NK-92 treated with Interleukin-12 subunit alpha and Interleukin-12 subunit beta, amount 100 ng/mL, for 24 hours (cell line): ENCODE measurements around the gene ADGB.

ENCODE experiments used
- DNase-seq: peaks from one replicate; lab custom pipeline; 2025; lab: John Stamatoyannopoulos, UW

ADGB gene

GRCh38 chr6:146862508-146862919, 263.7 kb downstream of the ADGB start:
- DNase-seq, result no peak

GRCh38 chr6:146864300-146864699, 265.5 kb downstream of the ADGB start:
- DNase-seq, result no peak

DNA sequence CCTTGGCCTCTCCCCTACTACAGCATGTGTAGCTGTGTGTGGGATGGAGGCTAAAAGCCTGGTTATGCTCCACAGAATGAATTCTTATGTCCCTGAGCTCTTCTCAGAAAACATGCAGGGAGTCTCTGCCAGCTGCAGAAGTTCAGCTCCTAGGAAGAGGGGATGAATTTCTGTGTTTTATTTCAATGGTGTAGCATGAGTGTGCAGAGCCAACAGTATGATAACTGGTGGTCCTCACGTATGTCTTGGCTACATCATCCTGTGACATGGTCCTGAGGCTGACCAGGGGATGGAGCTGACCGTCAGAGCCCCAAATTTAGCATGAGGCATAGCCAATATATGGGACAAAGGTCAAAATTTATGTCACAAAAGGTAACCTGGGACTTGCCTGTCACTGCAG, 266.1 kb downstream of the ADGB start:
- DNase-seq, result no peak
